ENCODE data around the gene TAF12. TPM values are rescaled to one million over a fixed set of nuclear protein-coding genes. Genes with fewer than 3 reads are reported as not detected.
"Not testable (repeated sequence)": the region's sequence is repeated elsewhere in the genome, so short reads cannot be mapped to it uniquely, and the experiment has no call there.

The TAF12 gene
- total RNA-seq, 2 experiments from 2014 or later, result 26.5 to 28.0 TPM

- Mint-ChIP-seq H3K4me3 (no peak overlapping the region), H3K4me1 (peaks cover 7% of the 10 kb centered on the region), H3K27me3 (no peaks in the 10 kb centered on the region), H3K27ac (no peak overlapping the region), H3K36me3 (peaks cover 4% of the 10 kb centered on the region), H3K9me3 (no peaks in the 10 kb centered on the region)
- DNase-seq, result no peak
Observed at GRCh38 chr1:28604411-28604810, 38.5 kb downstream of the TAF12 start.

DNA sequence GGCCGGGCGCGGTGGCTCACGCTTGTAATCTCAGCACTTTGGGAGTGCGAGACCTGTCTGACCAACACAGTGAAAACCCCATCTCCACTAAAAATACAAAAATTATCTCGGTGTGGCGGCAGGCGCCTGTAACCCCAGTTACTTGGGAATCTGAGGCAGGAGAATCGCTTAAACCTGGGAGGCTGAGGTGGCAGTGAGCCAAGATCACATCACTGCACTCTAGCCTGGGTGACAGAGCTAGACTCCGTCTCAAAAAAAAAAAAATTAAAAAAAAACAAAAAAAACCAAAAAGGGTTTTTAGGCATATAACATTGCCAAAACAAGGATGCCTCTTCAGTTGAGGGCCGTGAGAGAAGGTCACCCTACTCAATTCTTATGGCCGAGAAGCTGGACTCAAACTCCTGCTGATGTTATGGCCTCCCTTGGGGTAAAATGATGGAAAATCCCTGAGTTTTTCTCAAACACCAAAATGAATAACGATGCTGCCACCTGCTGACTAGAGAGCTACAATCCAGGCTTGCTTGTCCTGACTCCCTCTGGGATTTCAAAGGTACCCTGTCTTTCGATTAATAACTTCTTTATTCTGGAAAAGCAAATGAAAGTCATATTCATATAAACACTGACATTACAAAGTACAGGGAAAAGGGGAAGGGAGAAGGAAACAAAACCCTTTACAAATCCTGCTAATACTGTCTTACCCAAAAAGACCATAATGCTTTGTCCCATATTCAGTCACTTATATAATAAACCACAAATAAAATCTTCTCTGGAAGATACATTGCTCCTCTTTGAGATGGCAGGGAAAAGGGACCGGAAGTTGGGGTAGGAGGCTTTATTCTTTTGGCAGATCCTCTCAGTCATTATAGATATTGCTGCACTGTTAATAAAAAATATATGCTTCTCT lies 40.1 kb downstream of the TAF12 start:
- DNase-seq, result no peak
- H3K27me3 Mint-ChIP-seq, result no peaks in the 10 kb centered on the region
- no peak overlapping the region for H3K27ac Mint-ChIP-seq
- no peak overlapping the region for H3K4me3 Mint-ChIP-seq
- H3K36me3 Mint-ChIP-seq, result peaks cover 4% of the 10 kb centered on the region
- H3K9me3 Mint-ChIP-seq, result no peaks in the 10 kb centered on the region
- peaks cover 7% of the 10 kb centered on the region for H3K4me1 Mint-ChIP-seq

- Mint-ChIP-seq H3K4me1 (peaks cover 7% of the 10 kb centered on the region), H3K27ac (peak overlapping the region; percentile 49), H3K36me3 (peaks cover 4% of the 10 kb centered on the region), H3K4me3 (no peak overlapping the region), H3K27me3 (no peaks in the 10 kb centered on the region), H3K9me3 (no peaks in the 10 kb centered on the region)
- DNase-seq, result peak; percentile 33
Observed at GRCh38 chr1:28601696-28602095, 41.2 kb downstream of the TAF12 start.

GRCh38 chr1:28596276-28596675 lies 46.6 kb downstream of the TAF12 start:
- not testable (repeated sequence) for H3K36me3 Mint-ChIP-seq, H3K9me3 Mint-ChIP-seq, H3K27ac Mint-ChIP-seq, H3K4me1 Mint-ChIP-seq, DNase-seq, H3K4me3 Mint-ChIP-seq
- peaks cover 17% of the 10 kb centered on the region for H3K27me3 Mint-ChIP-seq

- peaks cover 22% of the 10 kb centered on the region for H3K27me3 Mint-ChIP-seq
- H3K4me3 Mint-ChIP-seq, result no peak overlapping the region
- peaks cover 5% of the 10 kb centered on the region for H3K36me3 Mint-ChIP-seq
- no peak for DNase-seq
- peaks cover 4% of the 10 kb centered on the region for H3K4me1 Mint-ChIP-seq
- H3K27ac Mint-ChIP-seq, result no peak overlapping the region
- no peaks in the 10 kb centered on the region for H3K9me3 Mint-ChIP-seq
Observed at GRCh38 chr1:28595412-28596191, 47.3 kb downstream of the TAF12 start.

- not testable (repeated sequence) for H3K9me3 Mint-ChIP-seq, H3K27ac Mint-ChIP-seq, H3K4me3 Mint-ChIP-seq, H3K4me1 Mint-ChIP-seq, H3K36me3 Mint-ChIP-seq, DNase-seq
- H3K27me3 Mint-ChIP-seq, result peaks cover 22% of the 10 kb centered on the region
Observed at GRCh38 chr1:28594686-28595411, 48.0 kb downstream of the TAF12 start.

- H3K27ac Mint-ChIP-seq, DNase-seq, H3K36me3 Mint-ChIP-seq, H3K4me3 Mint-ChIP-seq, H3K9me3 Mint-ChIP-seq, H3K4me1 Mint-ChIP-seq: not testable (repeated sequence)
- H3K27me3 Mint-ChIP-seq, result peaks cover 22% of the 10 kb centered on the region
Observed at GRCh38 chr1:28593988-28594356, 48.9 kb downstream of the TAF12 start.

- Mint-ChIP-seq H3K4me3 (peak overlapping the region; percentile 68), H3K36me3 (peaks cover 5% of the 10 kb centered on the region), H3K4me1 (peaks cover 4% of the 10 kb centered on the region), H3K27me3 (peaks cover 22% of the 10 kb centered on the region), H3K27ac (no peak overlapping the region), H3K9me3 (no peaks in the 10 kb centered on the region)
- no peak for DNase-seq
Observed at GRCh38 chr1:28592321-28593071, 50.4 kb downstream of the TAF12 start.

DNA sequence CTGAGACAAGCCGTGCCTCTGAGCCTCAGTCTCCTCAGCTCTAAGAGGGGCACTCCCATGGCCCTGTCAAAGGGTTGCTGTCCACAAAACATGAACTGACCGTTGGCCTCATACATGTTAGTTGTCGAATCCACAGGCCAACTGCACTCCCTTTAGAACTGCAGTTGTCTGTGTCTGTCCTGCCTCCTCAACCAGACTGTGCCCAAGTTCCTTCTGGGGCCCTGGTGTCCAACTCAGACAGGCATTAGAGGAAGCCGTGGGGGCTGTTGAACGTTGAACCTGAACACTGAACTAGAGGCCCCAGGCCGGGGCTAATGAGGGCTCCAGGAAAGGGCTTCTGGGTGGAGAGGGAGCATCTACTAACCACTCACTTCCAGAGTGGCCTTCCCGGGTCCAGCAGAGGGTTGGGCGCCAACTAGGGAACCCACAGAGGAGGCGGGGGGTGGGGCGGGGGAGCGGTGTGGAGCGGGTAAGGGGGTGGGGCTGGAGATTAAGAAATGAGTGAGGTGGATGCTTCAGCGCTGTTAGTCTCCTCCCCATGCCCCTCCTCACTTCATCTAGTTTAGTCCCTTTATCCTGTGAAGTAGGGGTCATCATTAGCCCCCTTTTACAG lies 51.1 kb downstream of the TAF12 start, which contains the start of gene RAB42:
RAB42 (plus strand) TSS at position 558 of the 613 bp plus-strand sequence. CDS start 247 bp downstream, outside the sequence.
- Mint-ChIP-seq H3K27ac (no peak within 1 kb of the TSS), H3K36me3 (peaks cover 5% of the 10 kb centered on the region), H3K9me3 (no peaks in the 10 kb centered on the region), H3K4me1 (peaks cover 4% of the 10 kb centered on the region), H3K27me3 (peaks cover 22% of the 10 kb centered on the region), H3K4me3 (peak within 1 kb of the TSS; percentile 68)
- DNase-seq, result no peak

GRCh38 chr1:28586585-28587391 lies 56.1 kb downstream of the TAF12 start:
- not testable (repeated sequence) for H3K27ac Mint-ChIP-seq, H3K27me3 Mint-ChIP-seq, H3K36me3 Mint-ChIP-seq, H3K4me3 Mint-ChIP-seq, DNase-seq, H3K9me3 Mint-ChIP-seq
- peaks cover 13% of the 10 kb centered on the region for H3K4me1 Mint-ChIP-seq

DNA sequence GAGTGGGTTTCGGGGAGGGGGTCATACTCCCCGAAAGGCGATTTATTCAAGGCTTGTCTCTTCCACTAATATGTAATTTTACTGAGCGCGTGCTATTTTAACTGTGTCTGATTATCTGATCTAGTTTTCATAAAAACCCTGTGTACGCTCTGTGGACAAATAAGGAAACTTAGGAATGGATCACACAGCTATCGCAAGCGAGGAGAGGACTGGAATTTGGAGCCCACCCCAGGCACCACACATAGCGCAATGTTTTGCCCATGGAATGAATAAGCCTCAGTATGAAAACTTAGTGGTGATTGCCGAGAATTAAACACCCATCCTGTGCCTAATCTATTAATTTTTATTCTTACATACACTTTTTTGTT lies 60.6 kb downstream of the TAF12 start:
- Mint-ChIP-seq H3K9me3 (no peaks in the 10 kb centered on the region), H3K4me3 (peak overlapping the region; percentile 100), H3K36me3 (peaks cover 42% of the 10 kb centered on the region), H3K27me3 (no peaks in the 10 kb centered on the region), H3K27ac (peak overlapping the region; percentile 94), H3K4me1 (peaks cover 35% of the 10 kb centered on the region)
- DNase-seq, result no peak

- peak; percentile 95 for DNase-seq
- Mint-ChIP-seq H3K36me3 (peaks cover 42% of the 10 kb centered on the region), H3K27ac (peak overlapping the region; percentile 94), H3K27me3 (no peaks in the 10 kb centered on the region), H3K4me3 (peak overlapping the region; percentile 100), H3K4me1 (peaks cover 37% of the 10 kb centered on the region), H3K9me3 (no peaks in the 10 kb centered on the region)
Observed at GRCh38 chr1:28581531-28582247, 61.2 kb downstream of the TAF12 start.
